ENCODE results near the gene OR56B4.

Gene OR56B4

GRCh38 chr11:6151117-6151516 lies 43.6 kb downstream of the OR56B4 start:
- DNase-seq (ENCODE audit: low read depth): no peak

DNA sequence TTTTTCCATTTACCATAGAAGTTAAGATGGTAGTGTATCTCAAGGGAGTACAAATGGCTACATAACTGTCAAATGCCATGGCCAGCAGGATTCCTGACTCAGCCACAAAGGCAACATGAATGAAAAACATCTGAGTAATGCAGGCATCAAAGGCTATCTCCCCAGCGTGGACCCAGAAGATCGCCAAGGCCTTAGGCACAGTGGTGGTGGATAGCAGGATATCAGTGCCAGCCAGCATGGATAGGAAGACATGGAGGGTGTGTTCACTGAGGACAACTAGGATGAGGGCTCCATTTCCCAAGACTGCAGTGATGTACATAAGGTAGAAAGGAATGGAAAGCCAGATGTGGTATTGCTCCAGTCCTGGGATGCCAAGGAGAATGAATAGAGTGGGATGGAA lies 44.6 kb downstream of the OR56B4 start:
- DNase-seq (ENCODE audit: low read depth): no peak

GRCh38 chr11:6156628-6157359 lies 49.3 kb downstream of the OR56B4 start:
- no peak for DNase-seq (ENCODE audit: low read depth)

Data from non-pigmented ciliary epithelial cell (primary cell).